ENCODE measurements around the gene BCAS3.
"Not testable (repeated sequence)": the region's sequence is repeated elsewhere in the genome, so short reads cannot be mapped to it uniquely, and the experiment has no call there.

The BCAS3 gene

GRCh38 chr17:60747069-60747808 is 69.6 kb downstream of the BCAS3 start:
- Mint-ChIP-seq H3K9me3 (peaks cover 10% of the 10 kb centered on the region), H3K4me1 (ENCODE audit: low read depth) (no peaks in the 10 kb centered on the region), H3K27ac (no peak overlapping the region), H3K27me3 (no peaks in the 10 kb centered on the region), H3K4me3 (no peak overlapping the region), H3K36me3 (ENCODE audit: low read depth) (peaks cover 11% of the 10 kb centered on the region)

GRCh38 chr17:60748204-60748603 is 70.6 kb downstream of the BCAS3 start:
- peaks cover 10% of the 10 kb centered on the region for H3K9me3 Mint-ChIP-seq
- H3K36me3 Mint-ChIP-seq (ENCODE audit: low read depth): peaks cover 11% of the 10 kb centered on the region
- H3K4me1 Mint-ChIP-seq (ENCODE audit: low read depth): no peaks in the 10 kb centered on the region
- H3K27me3 Mint-ChIP-seq: no peaks in the 10 kb centered on the region
- H3K4me3 Mint-ChIP-seq: no peak overlapping the region
- no peak overlapping the region for H3K27ac Mint-ChIP-seq

GRCh38 chr17:60749050-60749449 is 71.4 kb downstream of the BCAS3 start:
- H3K36me3 Mint-ChIP-seq (ENCODE audit: low read depth): peaks cover 11% of the 10 kb centered on the region
- H3K9me3 Mint-ChIP-seq: peaks cover 10% of the 10 kb centered on the region
- no peak overlapping the region for H3K4me3 Mint-ChIP-seq
- H3K27ac Mint-ChIP-seq: no peak overlapping the region
- no peaks in the 10 kb centered on the region for H3K4me1 Mint-ChIP-seq (ENCODE audit: low read depth)
- H3K27me3 Mint-ChIP-seq: no peaks in the 10 kb centered on the region

GRCh38 chr17:60749708-60750107 is 72.1 kb downstream of the BCAS3 start:
- H3K36me3 Mint-ChIP-seq (ENCODE audit: low read depth): peaks cover 11% of the 10 kb centered on the region
- H3K4me3 Mint-ChIP-seq: no peak overlapping the region
- no peaks in the 10 kb centered on the region for H3K27me3 Mint-ChIP-seq
- H3K4me1 Mint-ChIP-seq (ENCODE audit: low read depth): no peaks in the 10 kb centered on the region
- H3K27ac Mint-ChIP-seq: no peak overlapping the region
- peaks cover 10% of the 10 kb centered on the region for H3K9me3 Mint-ChIP-seq

- no peak overlapping the region for H3K4me3 Mint-ChIP-seq
- peaks cover 10% of the 10 kb centered on the region for H3K9me3 Mint-ChIP-seq
- H3K27me3 Mint-ChIP-seq: no peaks in the 10 kb centered on the region
- H3K36me3 Mint-ChIP-seq (ENCODE audit: low read depth): peaks cover 11% of the 10 kb centered on the region
- no peak overlapping the region for H3K27ac Mint-ChIP-seq
- no peaks in the 10 kb centered on the region for H3K4me1 Mint-ChIP-seq (ENCODE audit: low read depth)
Measured at GRCh38 chr17:60750640-60751039, 73.0 kb downstream of the BCAS3 start.

GRCh38 chr17:60751884-60752283 is 74.2 kb downstream of the BCAS3 start:
- no peaks in the 10 kb centered on the region for H3K4me1 Mint-ChIP-seq (ENCODE audit: low read depth)
- peaks cover 11% of the 10 kb centered on the region for H3K36me3 Mint-ChIP-seq (ENCODE audit: low read depth)
- H3K4me3 Mint-ChIP-seq: no peak overlapping the region
- H3K9me3 Mint-ChIP-seq: peaks cover 10% of the 10 kb centered on the region
- no peak overlapping the region for H3K27ac Mint-ChIP-seq
- H3K27me3 Mint-ChIP-seq: no peaks in the 10 kb centered on the region

GRCh38 chr17:60752873-60753577 is 75.4 kb downstream of the BCAS3 start:
- Mint-ChIP-seq H3K4me3 (no peak overlapping the region), H3K4me1 (ENCODE audit: low read depth) (no peaks in the 10 kb centered on the region), H3K27me3 (no peaks in the 10 kb centered on the region), H3K36me3 (ENCODE audit: low read depth) (peaks cover 11% of the 10 kb centered on the region), H3K27ac (no peak overlapping the region), H3K9me3 (peaks cover 10% of the 10 kb centered on the region)

- Mint-ChIP-seq H3K27ac (no peak overlapping the region), H3K9me3 (peaks cover 10% of the 10 kb centered on the region), H3K27me3 (no peaks in the 10 kb centered on the region), H3K4me1 (ENCODE audit: low read depth) (no peaks in the 10 kb centered on the region), H3K36me3 (ENCODE audit: low read depth) (peaks cover 9% of the 10 kb centered on the region), H3K4me3 (no peak overlapping the region)
Measured at GRCh38 chr17:60754057-60754604, 76.5 kb downstream of the BCAS3 start.

GRCh38 chr17:60756798-60757197 is 79.1 kb downstream of the BCAS3 start:
- not testable (repeated sequence) for H3K4me1 Mint-ChIP-seq (ENCODE audit: low read depth); H3K9me3 Mint-ChIP-seq; H3K27me3 Mint-ChIP-seq; H3K27ac Mint-ChIP-seq; H3K4me3 Mint-ChIP-seq
- peaks cover 18% of the 10 kb centered on the region for H3K36me3 Mint-ChIP-seq (ENCODE audit: low read depth)

- H3K4me3 Mint-ChIP-seq: no peak overlapping the region
- H3K27me3 Mint-ChIP-seq: no peaks in the 10 kb centered on the region
- no peak overlapping the region for H3K27ac Mint-ChIP-seq
- no peaks in the 10 kb centered on the region for H3K4me1 Mint-ChIP-seq (ENCODE audit: low read depth)
- peaks cover 10% of the 10 kb centered on the region for H3K9me3 Mint-ChIP-seq
- H3K36me3 Mint-ChIP-seq (ENCODE audit: low read depth): peaks cover 21% of the 10 kb centered on the region
Measured at GRCh38 chr17:60757437-60757836, 79.8 kb downstream of the BCAS3 start.

- Mint-ChIP-seq H3K27me3 (no peaks in the 10 kb centered on the region), H3K9me3 (peaks cover 10% of the 10 kb centered on the region), H3K4me3 (no peak overlapping the region), H3K36me3 (ENCODE audit: low read depth) (peaks cover 28% of the 10 kb centered on the region), H3K4me1 (ENCODE audit: low read depth) (no peaks in the 10 kb centered on the region), H3K27ac (no peak overlapping the region)
Measured at GRCh38 chr17:60759756-60760155, 82.1 kb downstream of the BCAS3 start.

- H3K4me1 Mint-ChIP-seq (ENCODE audit: low read depth); H3K27ac Mint-ChIP-seq; H3K27me3 Mint-ChIP-seq; H3K4me3 Mint-ChIP-seq: not testable (repeated sequence)
- Mint-ChIP-seq H3K9me3 (peaks cover 15% of the 10 kb centered on the region), H3K36me3 (ENCODE audit: low read depth) (peaks cover 38% of the 10 kb centered on the region)
Measured at GRCh38 chr17:60761301-60761700, 83.7 kb downstream of the BCAS3 start.

GRCh38 chr17:60766778-60767190 is 89.1 kb downstream of the BCAS3 start:
- no peak overlapping the region for H3K4me3 Mint-ChIP-seq
- H3K27ac Mint-ChIP-seq: no peak overlapping the region
- peaks cover 30% of the 10 kb centered on the region for H3K36me3 Mint-ChIP-seq (ENCODE audit: low read depth)
- no peaks in the 10 kb centered on the region for H3K27me3 Mint-ChIP-seq
- peaks cover 16% of the 10 kb centered on the region for H3K4me1 Mint-ChIP-seq (ENCODE audit: low read depth)
- H3K9me3 Mint-ChIP-seq: peaks cover 5% of the 10 kb centered on the region

GRCh38 chr17:60767744-60768308 is 90.2 kb downstream of the BCAS3 start:
- Mint-ChIP-seq H3K27ac (no peak overlapping the region), H3K36me3 (ENCODE audit: low read depth) (peaks cover 27% of the 10 kb centered on the region), H3K4me1 (ENCODE audit: low read depth) (peaks cover 16% of the 10 kb centered on the region), H3K4me3 (no peak overlapping the region), H3K9me3 (peaks cover 5% of the 10 kb centered on the region), H3K27me3 (no peaks in the 10 kb centered on the region)

- H3K9me3 Mint-ChIP-seq: peaks cover 5% of the 10 kb centered on the region
- no peaks in the 10 kb centered on the region for H3K27me3 Mint-ChIP-seq
- peaks cover 21% of the 10 kb centered on the region for H3K36me3 Mint-ChIP-seq (ENCODE audit: low read depth)
- H3K4me1 Mint-ChIP-seq (ENCODE audit: low read depth): peaks cover 16% of the 10 kb centered on the region
- H3K4me3 Mint-ChIP-seq: no peak overlapping the region
- no peak overlapping the region for H3K27ac Mint-ChIP-seq
Measured at GRCh38 chr17:60769327-60769726, 91.7 kb downstream of the BCAS3 start.
